HG03135 (cell line): Measurements from ENCODE around the gene DYNLT4.
"Not testable (repeated sequence)": the region's sequence is repeated elsewhere in the genome, so short reads cannot be mapped to it uniquely, and the experiment has no call there.

ENCODE experiments used
- ATAC-seq: cut with Tn5 transposase; IDR thresholded peaks from one replicate; pipeline ENCODE4 v1.9.1; 2021; ENCODE audit warnings: mild to moderate bottlenecking, moderate library complexity; ENCODE audit not compliant: unreplicated experiment

DYNLT4 gene

DNA sequence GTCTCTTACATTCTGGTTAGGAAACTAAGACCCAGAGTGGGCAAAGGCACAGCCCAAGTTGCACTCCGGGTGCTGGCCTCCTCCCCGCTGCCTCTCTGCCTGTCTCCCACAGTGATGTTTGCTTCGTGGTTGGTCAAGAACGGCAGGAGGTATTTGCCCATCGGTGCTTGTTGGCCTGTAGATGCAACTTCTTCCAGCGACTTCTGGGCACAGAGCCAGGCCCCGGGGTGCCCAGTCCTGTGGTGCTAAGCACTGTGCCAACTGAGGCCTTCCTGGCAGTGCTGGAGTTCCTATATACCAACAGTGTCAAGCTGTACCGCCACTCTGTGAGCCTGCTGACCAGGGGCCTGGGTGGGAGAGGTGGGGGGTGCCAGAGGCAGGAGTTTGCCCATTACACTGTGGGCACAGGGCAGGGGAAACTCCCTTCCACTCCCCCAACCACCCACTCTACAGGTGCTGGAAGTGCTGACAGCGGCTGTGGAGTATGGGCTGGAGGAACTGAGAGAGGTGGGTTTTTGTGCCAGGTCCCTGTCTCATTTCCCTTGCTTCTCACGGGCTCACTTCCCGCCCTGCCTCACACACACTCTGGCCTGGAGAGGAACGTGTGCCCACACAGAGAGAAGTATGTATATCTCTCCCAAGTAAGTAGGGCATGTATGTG, 3.1 kb upstream of the DYNLT4 start:
- ATAC-seq = no peak

- peak; percentile 54 for ATAC-seq
Observed at GRCh38 chr1:44808938-44809917, 2.1 kb upstream of the DYNLT4 start.

- peak; percentile 12 for ATAC-seq
Observed at GRCh38 chr1:44808063-44808937, 1.1 kb upstream of the DYNLT4 start, which contains the start of gene BTBD19. TSS of gene BTBD19 (plus strand) at chr1:44808523. CDS start at chr1:44808821, 298 bp downstream.

- peak; percentile 38 for ATAC-seq
Observed at GRCh38 chr1:44807364-44808062, 362 bp upstream of the DYNLT4 start.

GRCh38 chr1:44806025-44806703, 987 bp downstream of the DYNLT4 start:
- no peak for ATAC-seq

- ATAC-seq = no peak
Observed at GRCh38 chr1:44805311-44806024, 1.7 kb downstream of the DYNLT4 start.

DNA sequence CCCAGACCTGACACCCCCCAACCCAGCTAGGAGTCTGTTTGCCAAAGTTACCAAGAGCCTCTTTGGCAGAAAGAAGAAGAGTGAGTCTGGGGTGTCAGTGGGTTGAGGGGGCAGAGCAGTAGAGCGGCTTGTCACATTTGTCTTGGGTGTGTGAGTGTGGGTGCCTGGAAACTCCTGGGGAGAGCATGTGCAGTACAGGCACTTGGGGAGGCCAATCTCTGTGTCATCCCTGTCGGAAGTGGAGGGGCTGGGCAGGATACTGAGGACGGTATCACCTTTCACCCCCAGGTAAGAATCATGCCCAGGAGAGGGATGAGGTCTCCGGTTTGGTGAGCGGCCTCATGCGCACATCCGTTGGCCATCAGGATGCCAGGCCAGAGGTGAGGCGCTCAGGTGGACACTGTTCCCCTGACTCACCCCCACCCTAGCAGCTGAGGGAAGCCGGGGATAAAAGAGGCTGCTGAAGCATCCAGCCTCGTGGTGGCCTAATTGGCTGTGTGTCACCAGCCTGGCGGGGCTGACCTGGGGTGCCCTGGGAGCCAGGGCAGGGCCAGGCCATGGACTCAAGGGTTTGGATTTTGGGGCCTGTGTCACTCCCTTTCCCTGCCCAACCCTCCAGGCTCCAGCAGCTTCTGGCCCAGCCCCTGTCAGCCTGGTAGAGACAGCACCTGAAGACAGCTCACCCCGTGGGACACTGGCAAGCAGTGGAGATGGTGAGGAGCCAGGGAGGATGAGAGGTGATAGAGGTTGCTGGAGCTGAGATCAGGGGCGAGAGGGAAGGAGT, 3.6 kb downstream of the DYNLT4 start:
- ATAC-seq = no peak

GRCh38 chr1:44803062-44803311, 4.2 kb downstream of the DYNLT4 start:
- ATAC-seq = no peak

DNA sequence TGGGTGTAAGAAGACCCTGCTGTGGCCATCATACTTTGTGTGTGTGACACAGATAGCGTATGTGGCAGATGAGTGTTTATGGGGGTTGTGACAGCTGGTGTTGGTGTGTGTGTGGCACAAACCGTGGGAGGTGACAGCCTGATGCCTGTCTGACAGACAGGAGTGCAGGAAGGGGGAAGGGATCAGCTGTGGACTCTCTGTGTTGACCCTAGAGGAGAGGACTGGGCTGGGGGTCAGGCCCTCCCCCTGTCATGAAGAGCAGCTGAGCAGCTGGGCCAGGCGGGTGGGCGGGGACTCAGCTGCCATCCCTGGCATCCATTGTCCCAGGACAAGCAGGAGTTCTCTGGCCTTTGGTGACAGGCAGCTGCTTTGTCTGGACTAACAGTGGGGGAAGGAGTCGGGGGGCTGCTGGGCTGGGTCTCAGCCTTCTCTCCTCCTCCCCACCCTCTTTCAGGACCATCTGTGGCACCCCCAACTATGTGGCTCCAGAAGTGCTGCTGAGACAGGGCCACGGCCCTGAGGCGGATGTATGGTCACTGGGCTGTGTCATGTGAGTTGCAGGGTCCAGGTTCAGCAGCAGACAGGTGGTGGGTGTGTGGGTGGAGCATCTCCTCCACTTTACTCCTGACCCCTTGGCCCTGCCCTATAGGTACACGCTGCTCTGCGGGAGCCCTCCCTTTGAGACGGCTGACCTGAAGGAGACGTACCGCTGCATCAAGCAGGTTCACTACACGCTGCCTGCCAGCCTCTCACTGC, 4.7 kb downstream of the DYNLT4 start:
- ATAC-seq = no peak

DNA sequence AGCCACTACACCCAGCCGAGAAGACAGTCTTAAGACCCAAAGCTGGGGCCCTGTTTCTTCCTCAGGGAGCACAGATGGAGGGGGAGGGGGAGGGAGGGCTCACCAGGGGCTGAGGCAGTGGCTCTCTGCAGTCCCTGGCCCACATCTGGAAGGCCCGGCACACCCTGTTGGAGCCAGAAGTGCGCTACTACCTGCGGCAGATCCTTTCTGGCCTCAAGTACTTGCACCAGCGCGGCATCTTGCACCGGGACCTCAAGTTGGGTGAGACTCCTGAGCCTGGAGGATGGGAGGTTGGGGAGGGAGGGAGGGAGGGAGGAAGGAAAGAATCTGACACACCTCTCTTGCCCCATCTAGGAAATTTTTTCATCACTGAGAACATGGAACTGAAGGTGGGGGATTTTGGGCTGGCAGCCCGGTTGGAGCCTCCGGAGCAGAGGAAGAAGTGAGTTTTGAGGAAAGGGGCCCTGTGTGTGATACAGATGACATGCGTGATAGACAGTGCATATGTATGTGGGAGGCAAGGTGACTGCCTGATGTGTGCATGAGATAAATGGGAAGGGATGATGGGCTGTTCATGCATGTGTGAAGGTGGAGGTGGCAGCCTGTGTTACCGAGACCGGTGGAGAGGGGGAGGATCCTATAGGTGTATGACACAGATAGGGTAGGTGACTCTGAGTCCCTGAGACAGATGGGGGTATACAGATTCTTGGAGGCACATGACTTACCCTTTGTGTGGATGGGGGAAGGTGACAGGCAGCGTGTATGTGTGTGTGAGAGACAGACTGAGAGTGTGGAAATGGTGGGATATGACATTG, 5.5 kb downstream of the DYNLT4 start:
- ATAC-seq = no peak

GRCh38 chr1:44799770-44800584, 7.2 kb downstream of the DYNLT4 start, which contains the start of gene PLK3:
TSS of gene PLK3 (plus strand) at chr1:44800377. CDS start at chr1:44800464, 87 bp downstream.
- ATAC-seq = peak; percentile 78

DNA sequence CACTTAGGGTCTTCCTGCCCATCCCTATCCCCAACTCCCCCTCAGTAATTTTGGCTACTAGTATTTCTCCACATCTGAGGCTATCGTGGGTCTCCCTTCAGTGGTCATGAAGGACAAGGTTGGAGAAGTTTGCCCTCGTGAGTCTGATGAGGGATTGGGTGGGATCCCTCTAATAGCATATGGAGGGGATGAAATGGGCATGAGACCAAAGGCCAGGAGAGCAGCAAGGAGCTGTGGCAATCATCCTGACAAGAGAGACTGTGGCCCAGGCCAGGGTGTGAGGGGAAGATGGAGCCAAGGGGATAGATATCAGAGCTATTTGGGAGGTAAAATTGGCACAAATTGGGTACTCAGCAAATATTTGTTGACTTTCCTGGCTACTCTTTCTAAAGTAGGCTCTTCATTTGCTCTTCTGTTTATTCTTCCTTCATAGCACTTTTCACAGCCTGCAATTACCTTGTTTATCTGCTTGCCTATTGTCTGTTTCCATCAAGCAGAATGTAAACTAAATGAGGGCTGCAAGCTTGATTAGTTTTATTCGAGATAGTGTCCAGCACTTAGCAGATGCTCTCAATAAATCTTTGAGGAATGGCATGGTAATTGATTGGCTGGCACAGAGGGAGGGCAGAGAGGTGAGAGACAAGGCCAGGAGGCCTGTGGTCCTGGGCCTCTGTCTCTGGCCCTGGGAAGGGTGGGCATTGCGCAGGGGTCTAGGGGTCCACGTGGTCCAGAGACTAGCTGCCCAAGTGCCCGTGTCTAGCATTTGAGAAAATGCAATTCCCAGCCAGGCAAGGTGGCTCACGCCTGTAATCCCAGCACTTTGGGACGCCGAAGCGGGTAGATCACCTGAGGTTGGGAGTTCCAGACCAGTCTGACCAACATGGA, 8.4 kb downstream of the DYNLT4 start:
- no peak for ATAC-seq

GRCh38 chr1:44797886-44798285, 9.3 kb downstream of the DYNLT4 start:
- ATAC-seq = not testable (repeated sequence)

DNA sequence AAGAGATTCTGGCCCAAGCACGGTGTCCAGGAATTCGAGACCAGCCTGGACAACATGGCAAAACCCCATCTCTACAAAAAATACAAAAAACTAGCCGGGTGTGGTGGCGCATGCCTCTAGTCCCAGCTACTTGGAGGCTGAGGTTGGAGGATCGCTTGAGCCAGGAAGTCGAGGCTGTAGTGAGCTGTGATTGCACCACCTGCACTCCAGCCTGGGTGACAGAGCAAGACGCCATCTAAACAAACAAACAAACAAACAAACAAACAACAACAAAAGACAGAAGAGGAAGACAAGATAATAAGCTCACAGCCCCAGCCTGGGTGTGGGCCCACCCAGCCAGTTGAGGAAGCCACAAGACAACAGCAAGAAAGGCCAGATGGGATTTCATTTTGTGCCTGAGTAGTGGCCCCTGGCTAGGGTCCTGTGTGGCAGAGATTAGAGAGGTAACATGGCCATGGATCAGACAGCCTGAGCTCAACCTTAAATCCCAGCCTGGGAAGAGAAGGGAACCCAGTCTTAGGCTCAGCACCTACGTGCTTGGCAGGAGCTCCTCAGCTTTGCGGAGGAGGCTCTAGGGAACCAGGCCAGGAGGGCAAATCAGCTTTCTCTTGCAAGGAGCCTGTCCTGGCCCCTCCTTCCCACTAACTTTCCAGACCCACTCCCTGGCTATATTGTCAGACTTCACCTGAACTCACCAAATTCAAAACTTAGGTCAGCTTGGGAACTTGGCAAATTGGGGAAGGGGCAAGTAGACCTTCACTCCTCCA, 14.2 kb downstream of the DYNLT4 start:
- ATAC-seq = no peak
